ENCODE data around the gene VAT1L.

The VAT1L gene

GRCh38 chr16:77759201-77759600 is 29.2 kb upstream of the VAT1L start:
- TF ChIP-seq FOXM1 (IDR thresholded peaks at IDR 0.05; ENCODE audit: borderline replicate concordance, low read depth) (no peak), RAD21 (IDR thresholded peaks at IDR 0.05; ENCODE audit: low read depth) (no peak), TEAD4 (IDR thresholded peaks at IDR 0.05) (no peak), ZBTB7A (IDR thresholded peaks at IDR 0.05; ENCODE audit: low read depth) (no peak), REST (IDR thresholded peaks at IDR 0.05; ENCODE audit: low read depth) (no peak), NFIC (IDR thresholded peaks at IDR 0.05) (no peak), CEBPB (IDR thresholded peaks at IDR 0.05) (no peak), TAF1 (IDR thresholded peaks at IDR 0.05; ENCODE audit: low read depth) (no peak), EGR1 (IDR thresholded peaks at IDR 0.05) (no peak)

- TF ChIP-seq CREB1 (IDR thresholded peaks at IDR 0.05; ENCODE audit: low read depth) (no peak), NFIC (IDR thresholded peaks at IDR 0.05) (no peak), YY1 (IDR thresholded peaks at IDR 0.05; ENCODE audit: low read depth) (no peak)
These were observed 28.5 kb upstream of the VAT1L start for GRCh38 chr16:77759821-77760220.

GRCh38 chr16:77760800-77761199 is 27.6 kb upstream of the VAT1L start:
- TF ChIP-seq NFIC (IDR thresholded peaks at IDR 0.05) = no peak
- TF ChIP-seq USF1 (IDR thresholded peaks at IDR 0.05) = no peak
- TF ChIP-seq REST (IDR thresholded peaks at IDR 0.05; ENCODE audit: low read depth) = no peak
- TF ChIP-seq YY1 (IDR thresholded peaks at IDR 0.05; ENCODE audit: low read depth) = no peak
- no peak for TF ChIP-seq CREB1 (IDR thresholded peaks at IDR 0.05; ENCODE audit: low read depth)
- no peak for TF ChIP-seq TCF12 (IDR thresholded peaks at IDR 0.05; ENCODE audit: low read depth)

- TF ChIP-seq REST (IDR thresholded peaks at IDR 0.05; ENCODE audit: low read depth) (no peak), EP300 (IDR thresholded peaks at IDR 0.05; ENCODE audit: borderline replicate concordance) (no peak), FOXM1 (IDR thresholded peaks at IDR 0.05; ENCODE audit: borderline replicate concordance, low read depth) (no peak), EGR1 (IDR thresholded peaks at IDR 0.05) (no peak), USF1 (IDR thresholded peaks at IDR 0.05) (no peak), MAX (IDR thresholded peaks at IDR 0.05) (no peak), ZBTB7A (IDR thresholded peaks at IDR 0.05; ENCODE audit: low read depth) (no peak), CEBPB (IDR thresholded peaks at IDR 0.05) (no peak), RAD21 (IDR thresholded peaks at IDR 0.05; ENCODE audit: low read depth) (no peak), TCF12 (IDR thresholded peaks at IDR 0.05; ENCODE audit: low read depth) (no peak), CREB1 (IDR thresholded peaks at IDR 0.05; ENCODE audit: low read depth) (no peak)
These were observed 27.2 kb upstream of the VAT1L start for GRCh38 chr16:77761204-77761603.

GRCh38 chr16:77762262-77762661 is 26.1 kb upstream of the VAT1L start:
- no peak for TF ChIP-seq USF1 (IDR thresholded peaks at IDR 0.05)
- TF ChIP-seq NFIC (IDR thresholded peaks at IDR 0.05) = no peak
- no peak for TF ChIP-seq TCF12 (IDR thresholded peaks at IDR 0.05; ENCODE audit: low read depth)
- TF ChIP-seq RAD21 (IDR thresholded peaks at IDR 0.05; ENCODE audit: low read depth) = no peak
- no peak for TF ChIP-seq EGR1 (IDR thresholded peaks at IDR 0.05)
- no peak for TF ChIP-seq TAF1 (IDR thresholded peaks at IDR 0.05; ENCODE audit: low read depth)
- TF ChIP-seq YY1 (IDR thresholded peaks at IDR 0.05; ENCODE audit: low read depth) = no peak
- TF ChIP-seq ZBTB7A (IDR thresholded peaks at IDR 0.05; ENCODE audit: low read depth) = no peak
